ENCODE data around the gene AMACR.

GRCh38 chr5:34039398-34040157 is 31.7 kb upstream of the AMACR start:
- TF ChIP-seq CTCF (conservative IDR thresholded peaks at IDR 0.05) (no peak), ZFX (IDR thresholded peaks at IDR 0.05) (no peak)
